PC-3 (cell line): ENCODE measurements around the gene TTBK2. TPM values are rescaled to one million over a fixed set of nuclear protein-coding genes. Genes with fewer than 3 reads are reported as not detected.

ENCODE experiments used
- ATAC-seq: fragments of 200-7000 bp; cut with Tn5 transposase; 2 replicates; pipeline ENCODE4 v1.9.1; 2020; ENCODE audit warnings: mild to moderate bottlenecking, moderate library complexity
- BruUV-seq: library from RNA; stranded (reverse); fragments of 400-500 nt; replicated peaks from 2 replicates; lab custom pipeline; 2021; lab: Mats Ljungman, UMichigan
- CTCF ChIA-PET: fragments of 300-600 bp; sonication (Branson Sonifier 250); formaldehyde crosslinking; loops from one replicate; lab custom pipeline; 2022; ENCODE audit warnings: antibody characterized with exemption; lab: Charles Lee
- POLR2A ChIA-PET: fragments of 300-600 bp; sonication (Branson Sonifier 250); formaldehyde crosslinking; loops from one replicate; lab custom pipeline; 2022; ENCODE audit warnings: antibody characterized with exemption; ENCODE audit not compliant: unreplicated experiment; lab: Charles Lee
- DNase-seq: peaks from one replicate; pipeline ENCODE4 v3.0.0-alpha.2; 2015
- H2AFZ ChIP-seq: fragments of 300-600 bp; sonication (generic); 2 replicates; pipeline ENCODE4 v1.6.0; 2016; ENCODE audit warnings: antibody characterized with exemption, low read length
- H3F3A ChIP-seq: fragments of 300-600 bp; sonication (generic); one replicate; pipeline ENCODE4 v1.6.0; 2017; ENCODE audit warnings: antibody characterized with exemption, low read length, control low read depth, mild to moderate bottlenecking; ENCODE audit not compliant: unreplicated experiment
- H3K27ac ChIP-seq: fragments of 300-600 bp; sonication (generic); 2 replicates; pipeline ENCODE4 v1.5.1; 2016; ENCODE audit warnings: mild to moderate bottlenecking, low read length
- H3K27me3 ChIP-seq: fragments of 300-600 bp; sonication (generic); 2 replicates; pipeline ENCODE4 v1.6.1; 2016; ENCODE audit warnings: low read length, mixed read lengths
- H3K36me3 ChIP-seq: fragments of 300-600 bp; sonication (generic); 2 replicates; pipeline ENCODE4 v1.6.1; 2016; ENCODE audit warnings: low read depth, mixed run types, low read length, mixed read lengths
- H3K4me1 ChIP-seq: fragments of 300-600 bp; sonication (generic); 2 replicates; pipeline ENCODE4 v1.5.1; 2016; ENCODE audit warnings: low read length; ENCODE audit not compliant: insufficient read depth
- H3K4me2 ChIP-seq: fragments of 300-600 bp; sonication (generic); 2 replicates; pipeline ENCODE4 v1.6.0; 2016; ENCODE audit warnings: low read length
- H3K4me3 ChIP-seq: fragments of 300-600 bp; sonication (generic); 2 replicates; pipeline ENCODE4 v1.5.1; 2016; ENCODE audit warnings: mild to moderate bottlenecking, low read length, mixed read lengths
- H3K79me2 ChIP-seq: fragments of 300-600 bp; sonication (generic); 2 replicates; pipeline ENCODE4 v1.6.1; 2017; ENCODE audit warnings: low read length, mixed read lengths
- H3K9ac ChIP-seq: fragments of 300-600 bp; sonication (generic); 2 replicates; pipeline ENCODE4 v1.6.0; 2016; ENCODE audit warnings: mild to moderate bottlenecking, low read length
- H3K9me2 ChIP-seq: fragments of 300-600 bp; sonication (generic); replicated peaks from 2 replicates; pipeline ENCODE4 v1.6.1; 2016; ENCODE audit warnings: mixed run types, low read length, mixed read lengths
- H3K9me3 ChIP-seq: fragments of 300-600 bp; sonication (generic); 2 replicates; pipeline ENCODE4 v1.6.1; 2016; ENCODE audit warnings: low read length, mixed read lengths
- H4K20me1 ChIP-seq: fragments of 300-600 bp; sonication (generic); 2 replicates; pipeline ENCODE4 v1.6.1; 2016; ENCODE audit warnings: low read length, mixed read lengths
- CTCF ChIP-seq: fragments of 300-600 bp; sonication (generic); conservative IDR thresholded peaks from 2 replicates; pipeline ENCODE4 v1.5.1; 2017; ENCODE audit warnings: antibody characterized with exemption, low read depth, mild to moderate bottlenecking, low read length
- EZH2 ChIP-seq: fragments of 300-600 bp; sonication (generic); IDR thresholded peaks from one replicate; pipeline ENCODE4 v1.6.1; 2017; ENCODE audit warnings: antibody characterized with exemption, mild to moderate bottlenecking, low read length; ENCODE audit not compliant: unreplicated experiment
- EZH2phosphoT487 ChIP-seq: fragments of 300-600 bp; sonication (generic); IDR thresholded peaks from 2 replicates; pipeline ENCODE4 v1.6.1; 2018; ENCODE audit warnings: mild to moderate bottlenecking, antibody characterized with exemption, low read length, borderline replicate concordance
- intact Hi-C: fragments of 100-400 bp; cut with micrococcal nuclease; formaldehyde crosslinking; loops from 2 replicates; pipeline ENCODE4 v1.9.0; 2023
- total RNA-seq: library from RNA; depleted of rRNA; stranded (reverse); fragments of >200 nt; gene quantifications from 2 replicates; pipeline ENCODE4 v1.2.3, GENCODE V29; 2014

Gene TTBK2
- total RNA-seq, 1 experiment from 2014 or later = 3.5 TPM

- Histone ChIP-seq H2AFZ (no peak overlapping the region), H3K27me3 (no peaks in the 10 kb centered on the region), H3K36me3 (no peaks in the 10 kb centered on the region), H3K27ac (no peak overlapping the region), H3K9me3 (no peaks in the 10 kb centered on the region), H3F3A (no peaks in the 10 kb centered on the region), H3K9me2 (no peaks in the 10 kb centered on the region), H3K4me1 (no peaks in the 10 kb centered on the region), H3K9ac (no peak overlapping the region), H4K20me1 (no peaks in the 10 kb centered on the region), H3K4me3 (no peak overlapping the region), H3K4me2 (no peak overlapping the region), H3K79me2 (no peaks in the 10 kb centered on the region)
- DNase-seq (peak; percentile 48), ATAC-seq (peak; percentile 53)
- ChIA-PET POLR2A (no interaction called here), CTCF (no interaction called here)
- BruUV-seq = no TSS peak
- intact Hi-C loops = loop anchor here (1.0 kb wide), 1 partner anchor 129 kb away; no protein-coding TSS in a partner anchor
- peak; percentile 58 for TF ChIP-seq CTCF
- no peak for TF ChIP-seq EZH2
- TF ChIP-seq EZH2phosphoT487 = no peak
Observed at GRCh38 chr15:42796955-42797782, 123.4 kb downstream of the TTBK2 start.

GRCh38 chr15:42788725-42789124 lies 131.9 kb downstream of the TTBK2 start:
- BruUV-seq = no TSS peak
- intact Hi-C loops = no loop called here
- DNase-seq (no peak), ATAC-seq (no peak)
- no peaks in the 10 kb centered on the region for H3K79me2 ChIP-seq
- TF ChIP-seq EZH2phosphoT487 (no peak), CTCF (no peak), EZH2 (no peak)
- H3K9me2 ChIP-seq = no peaks in the 10 kb centered on the region
- no peaks in the 10 kb centered on the region for H3K36me3 ChIP-seq
- no peaks in the 10 kb centered on the region for H3K27me3 ChIP-seq
- H3K4me3 ChIP-seq = no peak overlapping the region
- no peak overlapping the region for H3K4me2 ChIP-seq
- H3K9me3 ChIP-seq = no peaks in the 10 kb centered on the region
- H3F3A ChIP-seq = no peaks in the 10 kb centered on the region
- H3K9ac ChIP-seq = no peak overlapping the region
- H2AFZ ChIP-seq = no peak overlapping the region
- POLR2A ChIA-PET = no interaction called here
- CTCF ChIA-PET = no interaction called here
- no peaks in the 10 kb centered on the region for H3K4me1 ChIP-seq
- H4K20me1 ChIP-seq = no peaks in the 10 kb centered on the region
- H3K27ac ChIP-seq = no peak overlapping the region

GRCh38 chr15:42786978-42787377 lies 133.6 kb downstream of the TTBK2 start:
- H3K4me3 ChIP-seq = no peak overlapping the region
- no peak overlapping the region for H3K27ac ChIP-seq
- no peak overlapping the region for H2AFZ ChIP-seq
- POLR2A ChIA-PET = no interaction called here
- H3K79me2 ChIP-seq = no peaks in the 10 kb centered on the region
- no peaks in the 10 kb centered on the region for H4K20me1 ChIP-seq
- BruUV-seq = no TSS peak
- H3K4me2 ChIP-seq = no peak overlapping the region
- CTCF ChIA-PET = no interaction called here
- ATAC-seq = no peak
- no peaks in the 10 kb centered on the region for H3K27me3 ChIP-seq
- no peaks in the 10 kb centered on the region for H3F3A ChIP-seq
- intact Hi-C loops = no loop called here
- no peak for DNase-seq
- TF ChIP-seq EZH2phosphoT487 (no peak), EZH2 (no peak), CTCF (no peak)
- no peaks in the 10 kb centered on the region for H3K9me3 ChIP-seq
- H3K9me2 ChIP-seq = no peaks in the 10 kb centered on the region
- no peaks in the 10 kb centered on the region for H3K36me3 ChIP-seq
- no peak overlapping the region for H3K9ac ChIP-seq
- no peaks in the 10 kb centered on the region for H3K4me1 ChIP-seq
